Parathyroid adenoma (tissue), 2 donors: ENCODE results near the gene PCNP.

Experiments used
- H2AFZ ChIP-seq: fragments of 300-600 bp; sonication (generic); one replicate; pipeline ENCODE4 v1.7.0; 2017; ENCODE audit warnings: antibody characterized with exemption, mild to moderate bottlenecking
- H3K27ac ChIP-seq: fragments of 300-600 bp; sonication (generic); one replicate; pipeline ENCODE4 v1.7.0; 2017
- H3K27me3 ChIP-seq: fragments of 300-600 bp; sonication (generic); one replicate; pipeline ENCODE4 v1.7.0; 2017; ENCODE audit warnings: low read length; ENCODE audit not compliant: control insufficient read depth, insufficient read depth
- H3K36me3 ChIP-seq: fragments of 300-600 bp; sonication (generic); one replicate; pipeline ENCODE4 v1.7.0; 2017; ENCODE audit warnings: low read length; ENCODE audit not compliant: control insufficient read depth, insufficient read depth
- H3K4me1 ChIP-seq: fragments of 300-600 bp; sonication (generic); one replicate; pipeline ENCODE4 v1.7.0; 2017; ENCODE audit warnings: control low read depth
- H3K4me2 ChIP-seq: fragments of 300-600 bp; sonication (generic); one replicate; pipeline ENCODE4 v1.7.0; 2017; ENCODE audit warnings: low read length
- H3K4me3 ChIP-seq: fragments of 300-600 bp; sonication (generic); one replicate; pipeline ENCODE4 v1.7.0; 2017; ENCODE audit warnings: low read depth, low read length
- H3K79me2 ChIP-seq: fragments of 300-600 bp; sonication (generic); one replicate; pipeline ENCODE4 v1.7.0; 2017; ENCODE audit warnings: control low read depth
- H3K9ac ChIP-seq: fragments of 300-600 bp; sonication (generic); one replicate; pipeline ENCODE4 v1.7.0; 2017; ENCODE audit warnings: mild to moderate bottlenecking
- H3K9me3 ChIP-seq: fragments of 300-600 bp; sonication (generic); one replicate; pipeline ENCODE4 v1.7.0; 2017; ENCODE audit warnings: low read length; ENCODE audit not compliant: control insufficient read depth
- CTCF ChIP-seq: fragments of 300-600 bp; sonication (generic); IDR thresholded peaks from one replicate; pipeline ENCODE4 v1.7.0; 2017; ENCODE audit warnings: antibody characterized with exemption, mild to moderate bottlenecking
- donor health status: primary hyperparathyroidism.

PCNP gene

GRCh38 chr3:101567528-101568317 is 6.3 kb upstream of the PCNP start:
- Histone ChIP-seq H3K27ac (no peak overlapping the region), H3K4me3 (no peak overlapping the region), H3K9ac (no peak overlapping the region), H3K9me3 (no peaks in the 10 kb centered on the region), H3K79me2 (peaks cover 4% of the 10 kb centered on the region), H3K4me2 (no peak overlapping the region), H3K27me3 (no peaks in the 10 kb centered on the region), H2AFZ (no peak overlapping the region), H3K36me3 (no peaks in the 10 kb centered on the region), H3K4me1 (peaks cover 19% of the 10 kb centered on the region)
- no peak for TF ChIP-seq CTCF

GRCh38 chr3:101571028-101571895 is 2.7 kb upstream of the PCNP start:
- peaks cover 3% of the 10 kb centered on the region for H3K79me2 ChIP-seq

GRCh38 chr3:101574388-101575112 is 570 bp downstream of the PCNP start:
- Histone ChIP-seq H3K9ac (peak overlapping the region; percentile 97), H3K79me2 (peaks cover 28% of the 10 kb centered on the region), H3K4me3 (peak overlapping the region; percentile 91), H3K36me3 (no peaks in the 10 kb centered on the region), H3K4me2 (peak overlapping the region; percentile 82), H2AFZ (peak overlapping the region; percentile 87), H3K9me3 (no peaks in the 10 kb centered on the region), H3K4me1 (peaks cover 7% of the 10 kb centered on the region), H3K27ac (peak overlapping the region; percentile 88), H3K27me3 (no peaks in the 10 kb centered on the region)
- no peak for TF ChIP-seq CTCF

More at GRCh38 chr3:101571028-101571895, 2.7 kb upstream of the PCNP start:
- H3K4me2 ChIP-seq = no peak overlapping the region
- no peaks in the 10 kb centered on the region for H3K36me3 ChIP-seq
- peaks cover 17% of the 10 kb centered on the region for H3K4me1 ChIP-seq
- H2AFZ ChIP-seq = no peak overlapping the region
- H3K27ac ChIP-seq = no peak overlapping the region
- TF ChIP-seq CTCF = no peak
- no peak overlapping the region for H3K4me3 ChIP-seq
- H3K9ac ChIP-seq = no peak overlapping the region
- H3K27me3 ChIP-seq = no peaks in the 10 kb centered on the region
- H3K9me3 ChIP-seq = no peaks in the 10 kb centered on the region

GRCh38 chr3:101577286-101577685 is 3.3 kb downstream of the PCNP start:
- Histone ChIP-seq H3K4me2 (no peak overlapping the region), H3K27ac (no peak overlapping the region), H3K27me3 (no peaks in the 10 kb centered on the region), H3K9me3 (no peaks in the 10 kb centered on the region), H3K4me3 (no peak overlapping the region), H2AFZ (no peak overlapping the region), H3K79me2 (peaks cover 48% of the 10 kb centered on the region), H3K36me3 (no peaks in the 10 kb centered on the region), H3K4me1 (peaks cover 7% of the 10 kb centered on the region), H3K9ac (no peak overlapping the region)
- TF ChIP-seq CTCF = no peak
